NOMO-1 treated with dmso at 0.1 percent for 144 hours (cell line): ENCODE measurements around the gene SEMA6A.

ENCODE experiments used
- DNase-seq: peaks from one replicate; lab custom pipeline; 2025; ENCODE audit not compliant: unreplicated experiment; lab: John Stamatoyannopoulos, UW

Gene SEMA6A

DNA sequence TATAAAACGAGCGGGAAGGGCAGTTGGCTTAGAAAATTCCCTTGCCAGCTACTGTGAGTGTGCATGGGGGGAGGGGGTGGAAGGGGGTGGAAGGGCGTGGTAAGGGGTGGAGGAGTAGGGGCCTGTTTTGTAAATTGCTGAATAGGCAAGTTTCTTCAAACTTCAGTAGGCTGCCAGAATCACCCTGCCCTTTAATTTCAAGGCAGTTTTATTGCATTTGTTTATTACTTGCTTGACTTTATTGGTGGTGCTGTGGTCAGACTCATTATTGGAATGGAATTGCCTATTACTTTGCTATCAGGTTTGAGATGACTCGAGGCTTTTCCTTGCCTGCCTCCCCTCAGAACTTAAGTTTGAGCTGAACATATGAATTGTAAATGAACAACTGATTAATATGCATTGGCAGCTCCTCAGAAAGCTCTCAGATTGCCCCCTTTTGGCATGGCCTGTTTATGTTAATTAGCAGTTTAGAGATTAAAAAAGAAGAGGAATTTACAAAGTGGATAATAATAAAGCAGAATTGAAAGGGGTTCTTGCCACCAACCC lies 76.0 kb downstream of the SEMA6A start:
- no peak for DNase-seq

DNA sequence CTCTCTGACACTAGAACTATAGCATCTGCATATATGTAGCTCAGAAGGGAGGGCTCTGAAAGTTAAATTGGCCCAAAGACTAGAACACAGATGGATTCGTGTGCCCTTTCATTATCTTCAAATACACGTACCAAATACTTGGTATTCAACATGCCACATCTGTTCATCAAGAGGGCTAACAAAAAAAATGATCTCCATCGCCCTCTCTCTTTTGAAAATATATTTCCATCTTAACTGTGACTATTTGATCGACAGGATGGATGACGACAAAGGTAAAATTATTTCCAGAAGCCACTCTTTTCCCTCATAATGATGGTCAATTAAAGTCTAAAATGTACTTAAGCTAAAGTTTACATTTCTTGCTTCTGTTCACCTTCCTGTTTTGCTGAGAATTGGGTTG lies 77.0 kb downstream of the SEMA6A start:
- no peak for DNase-seq

- DNase-seq = no peak
Observed at GRCh38 chr5:116495786-116496357, 78.8 kb downstream of the SEMA6A start.

- DNase-seq = no peak
Observed at GRCh38 chr5:116494784-116495450, 79.7 kb downstream of the SEMA6A start.

- no peak for DNase-seq
Observed at GRCh38 chr5:116492776-116493175, 81.8 kb downstream of the SEMA6A start.

- DNase-seq = peak; percentile 20
Observed at GRCh38 chr5:116492016-116492623, 82.5 kb downstream of the SEMA6A start.

GRCh38 chr5:116488356-116489041 lies 86.1 kb downstream of the SEMA6A start:
- DNase-seq = no peak

- DNase-seq = no peak
Observed at GRCh38 chr5:116487045-116487444, 87.6 kb downstream of the SEMA6A start.

DNA sequence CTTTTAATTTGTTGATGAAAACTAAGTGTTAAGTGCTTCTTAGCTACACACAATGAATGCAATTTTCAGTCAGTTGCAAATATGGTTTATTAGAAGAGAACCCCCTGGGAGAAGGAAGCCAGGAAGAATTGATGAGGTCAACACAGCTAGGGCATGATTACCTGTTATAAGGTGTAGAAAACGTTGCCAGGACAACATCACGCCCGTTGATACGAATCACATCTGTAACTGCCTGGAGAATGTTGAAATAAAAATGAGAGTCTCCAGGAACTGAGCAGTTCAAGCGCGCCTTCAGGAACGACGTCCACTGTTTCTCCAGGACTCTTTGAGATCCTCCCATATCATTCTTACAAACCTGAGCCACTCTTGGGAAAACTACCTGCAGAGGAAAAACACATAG lies 88.0 kb downstream of the SEMA6A start:
- no peak for DNase-seq

DNA sequence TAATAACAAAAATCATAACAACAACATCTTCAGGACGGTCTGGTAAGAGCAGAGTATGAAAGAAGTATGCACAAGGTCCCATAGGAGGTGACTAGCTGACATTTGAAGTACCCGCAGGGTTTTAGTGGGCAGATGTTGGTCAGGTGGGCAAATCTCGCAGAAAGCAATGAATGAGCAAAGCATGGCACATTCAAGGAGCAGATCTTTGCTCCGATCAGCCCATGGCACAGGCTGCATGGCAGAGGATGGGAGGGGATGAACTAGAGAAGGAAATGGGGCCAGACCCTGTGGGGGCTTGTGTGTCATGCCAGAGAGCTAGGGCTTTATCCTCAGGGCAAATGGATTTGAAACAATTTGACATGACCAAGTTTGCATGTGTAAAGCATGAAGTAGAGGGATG lies 90.0 kb downstream of the SEMA6A start:
- DNase-seq = no peak

GRCh38 chr5:116482394-116482793 lies 92.2 kb downstream of the SEMA6A start:
- no peak for DNase-seq

DNA sequence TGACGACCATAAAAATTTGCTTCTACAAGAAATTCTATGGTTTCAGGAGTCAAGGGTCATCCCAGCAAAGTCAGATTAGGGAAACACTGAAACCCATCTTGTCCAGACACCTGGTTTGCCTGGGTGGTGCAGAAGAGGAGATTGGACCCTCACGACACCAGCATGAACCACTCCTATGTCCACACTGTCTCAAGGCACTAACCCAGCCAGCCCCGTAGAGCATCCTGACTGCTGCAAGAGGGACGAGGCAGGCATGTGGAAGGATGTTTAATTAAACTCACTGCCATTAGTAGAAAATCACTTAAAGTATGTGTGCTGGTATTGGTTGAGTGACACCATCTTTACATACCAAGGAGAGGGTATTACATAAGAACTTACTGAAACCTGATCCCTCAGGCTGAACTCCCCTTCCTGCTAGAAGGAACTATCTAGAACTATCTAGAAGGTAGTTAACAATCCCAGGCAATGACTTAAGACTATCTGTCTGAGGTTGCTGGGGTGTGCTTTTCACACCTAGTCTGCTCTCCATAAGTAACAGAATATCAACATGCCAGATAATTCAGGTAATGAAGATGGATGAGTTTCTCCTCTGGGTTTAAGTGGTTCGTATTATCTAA lies 93.6 kb downstream of the SEMA6A start:
- DNase-seq = no peak

- no peak for DNase-seq
Observed at GRCh38 chr5:116479776-116480675, 94.6 kb downstream of the SEMA6A start.

GRCh38 chr5:116478491-116478890 lies 96.1 kb downstream of the SEMA6A start:
- DNase-seq = no peak

DNA sequence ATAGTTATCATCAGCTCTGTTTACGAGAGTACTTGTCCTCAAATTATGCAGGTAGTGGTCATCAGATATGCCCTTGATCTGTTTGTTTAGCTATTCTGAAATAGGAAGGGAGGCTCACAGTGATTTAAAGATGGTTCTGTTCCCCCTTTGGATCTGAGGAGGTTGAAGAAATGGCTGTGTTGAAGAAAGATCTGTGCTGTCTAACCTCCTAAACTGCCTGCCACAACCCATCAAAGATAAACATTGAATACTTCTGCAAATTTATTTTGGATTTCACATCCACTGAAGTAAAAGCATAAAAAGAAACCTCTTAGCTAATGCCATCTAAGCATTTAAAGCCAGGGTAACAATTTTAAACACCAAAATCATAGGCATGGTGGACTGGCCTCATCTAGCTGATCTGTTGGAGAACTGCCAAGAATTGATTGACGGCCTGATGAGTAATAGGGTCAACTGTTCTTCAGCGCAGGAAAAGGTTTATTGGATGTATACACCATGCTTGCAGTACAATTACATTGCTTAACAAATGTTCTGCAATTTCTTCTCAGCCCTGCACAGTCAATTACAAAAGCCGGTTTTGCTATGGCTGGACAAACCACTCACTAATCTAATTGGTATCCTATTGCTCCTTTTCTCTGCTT lies 97.6 kb downstream of the SEMA6A start:
- DNase-seq = peak; percentile 13

DNA sequence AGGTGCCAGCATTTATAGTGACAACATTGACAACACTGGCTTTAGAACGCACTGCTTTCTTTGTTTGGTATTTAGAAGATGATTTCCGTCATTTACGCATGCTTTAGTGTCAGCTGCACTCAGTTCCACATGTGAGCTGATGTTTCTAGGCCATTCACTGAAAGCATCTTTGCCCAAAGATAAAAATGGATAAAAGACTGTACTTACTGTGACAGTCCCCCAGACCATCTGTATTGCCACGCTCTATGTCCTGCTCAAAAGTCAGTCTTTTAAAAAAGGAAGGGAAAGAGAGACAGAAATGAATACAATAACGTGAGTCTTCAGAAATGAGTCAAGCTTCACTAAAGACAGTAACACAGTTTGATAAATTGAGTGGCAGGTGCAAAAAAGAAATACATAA lies 99.3 kb downstream of the SEMA6A start:
- no peak for DNase-seq

- no peak for DNase-seq
Observed at GRCh38 chr5:116473706-116474105, 100.9 kb downstream of the SEMA6A start.

- no peak for DNase-seq
Observed at GRCh38 chr5:116472274-116472673, 102.3 kb downstream of the SEMA6A start.

GRCh38 chr5:116469631-116470030 lies 105.0 kb downstream of the SEMA6A start:
- no peak for DNase-seq

DNA sequence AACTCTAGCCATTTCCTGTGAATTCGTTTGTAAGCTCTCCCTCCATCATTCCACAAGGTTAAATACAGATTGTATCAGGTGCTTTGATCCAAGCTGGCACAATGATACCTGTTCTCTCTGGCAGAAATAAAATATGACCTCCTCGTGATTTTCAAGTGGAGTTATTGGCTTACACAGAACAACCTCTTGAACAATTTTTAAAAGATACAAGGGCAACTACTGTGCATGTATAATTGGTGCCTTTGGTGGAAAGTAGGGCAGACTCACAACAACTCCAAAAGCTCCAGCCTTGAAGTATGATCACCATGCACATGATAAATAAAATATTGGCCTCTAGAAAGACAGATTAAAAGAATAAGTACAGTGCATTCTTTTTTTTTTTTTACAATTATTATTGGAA lies 106.0 kb downstream of the SEMA6A start:
- no peak for DNase-seq
